HG03095 (cell line): ENCODE measurements around the gene SPOCK2.

ENCODE experiments used
- ATAC-seq: cut with Tn5 transposase; IDR thresholded peaks from one replicate; pipeline ENCODE4 v1.9.1; 2021; ENCODE audit warnings: moderate library complexity; ENCODE audit not compliant: unreplicated experiment

SPOCK2 gene

GRCh38 chr10:72074574-72075375 is 13.6 kb downstream of the SPOCK2 start:
- no peak for ATAC-seq

- no peak for ATAC-seq
Measured at GRCh38 chr10:72073708-72074573, 14.4 kb downstream of the SPOCK2 start.

- ATAC-seq, result no peak
Measured at GRCh38 chr10:72072639-72073038, 15.7 kb downstream of the SPOCK2 start.

GRCh38 chr10:72072046-72072445 is 16.3 kb downstream of the SPOCK2 start:
- no peak for ATAC-seq

- no peak for ATAC-seq
Measured at GRCh38 chr10:72069751-72070526, 18.4 kb downstream of the SPOCK2 start.

GRCh38 chr10:72068901-72069446 is 19.4 kb downstream of the SPOCK2 start:
- no peak for ATAC-seq

- ATAC-seq, result no peak
Measured at GRCh38 chr10:72068126-72068765, 20.1 kb downstream of the SPOCK2 start.

GRCh38 chr10:72067463-72068125 is 20.8 kb downstream of the SPOCK2 start:
- no peak for ATAC-seq

GRCh38 chr10:72066318-72067284 is 21.8 kb downstream of the SPOCK2 start:
- ATAC-seq, result no peak

- no peak for ATAC-seq
Measured at GRCh38 chr10:72065439-72066025, 22.8 kb downstream of the SPOCK2 start.

- ATAC-seq, result no peak
Measured at GRCh38 chr10:72063703-72064391, 24.5 kb downstream of the SPOCK2 start.

GRCh38 chr10:72062832-72063702 is 25.3 kb downstream of the SPOCK2 start:
- no peak for ATAC-seq

GRCh38 chr10:72062382-72062781 is 26.0 kb downstream of the SPOCK2 start:
- ATAC-seq, result no peak

GRCh38 chr10:72061930-72062329 is 26.4 kb downstream of the SPOCK2 start:
- no peak for ATAC-seq

- ATAC-seq, result no peak
Measured at GRCh38 chr10:72061491-72061890, 26.9 kb downstream of the SPOCK2 start.

- ATAC-seq, result no peak
Measured at GRCh38 chr10:72059843-72060822, 28.2 kb downstream of the SPOCK2 start.
